Breast epithelium (tissue), 3 donors: ENCODE measurements around the gene KCNH3.

ENCODE experiments used
- POLR2A ChIP-seq: fragments of 450-650 bp; IDR thresholded peaks from one replicate; pipeline ENCODE4 v1.6.1; 2016; ENCODE audit warnings: antibody characterized with exemption, mild to moderate bottlenecking, moderate library complexity
- TF ChIP-seq, protein P1 (sequence below), 3 donors: fragments of 450-650 bp; IDR thresholded peaks; one replicate each; pipeline ENCODE4 v1.5.1; 2016 to 2017; ENCODE audit warnings: antibody characterized with exemption in 3 of 3, mild to moderate bottlenecking in 3 of 3, moderate library complexity in 3 of 3

DNA sequence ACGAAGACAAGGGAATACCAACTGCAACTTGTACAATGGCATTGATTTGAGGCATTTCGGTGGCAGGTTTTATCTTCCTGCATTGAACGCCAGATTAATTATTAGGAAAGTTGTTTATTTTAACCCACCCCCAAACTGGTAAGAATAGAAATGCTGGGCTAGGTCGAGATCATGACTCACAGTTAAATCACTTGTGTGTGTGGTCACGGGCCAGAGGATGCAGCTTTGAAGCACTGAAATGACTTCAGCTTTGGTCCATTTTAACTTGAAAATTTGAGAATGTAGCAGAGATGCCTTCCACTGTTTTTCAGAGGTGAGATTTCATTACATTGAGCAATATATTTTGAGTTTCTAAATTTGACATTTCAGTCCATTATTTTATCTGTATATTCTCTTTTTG lies 23.6 kb upstream of the KCNH3 start:
- TF ChIP-seq, protein P1, sequence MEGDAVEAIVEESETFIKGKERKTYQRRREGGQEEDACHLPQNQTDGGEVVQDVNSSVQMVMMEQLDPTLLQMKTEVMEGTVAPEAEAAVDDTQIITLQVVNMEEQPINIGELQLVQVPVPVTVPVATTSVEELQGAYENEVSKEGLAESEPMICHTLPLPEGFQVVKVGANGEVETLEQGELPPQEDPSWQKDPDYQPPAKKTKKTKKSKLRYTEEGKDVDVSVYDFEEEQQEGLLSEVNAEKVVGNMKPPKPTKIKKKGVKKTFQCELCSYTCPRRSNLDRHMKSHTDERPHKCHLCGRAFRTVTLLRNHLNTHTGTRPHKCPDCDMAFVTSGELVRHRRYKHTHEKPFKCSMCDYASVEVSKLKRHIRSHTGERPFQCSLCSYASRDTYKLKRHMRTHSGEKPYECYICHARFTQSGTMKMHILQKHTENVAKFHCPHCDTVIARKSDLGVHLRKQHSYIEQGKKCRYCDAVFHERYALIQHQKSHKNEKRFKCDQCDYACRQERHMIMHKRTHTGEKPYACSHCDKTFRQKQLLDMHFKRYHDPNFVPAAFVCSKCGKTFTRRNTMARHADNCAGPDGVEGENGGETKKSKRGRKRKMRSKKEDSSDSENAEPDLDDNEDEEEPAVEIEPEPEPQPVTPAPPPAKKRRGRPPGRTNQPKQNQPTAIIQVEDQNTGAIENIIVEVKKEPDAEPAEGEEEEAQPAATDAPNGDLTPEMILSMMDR (IDR thresholded peaks at IDR 0.05), result no peak
- no peak for TF ChIP-seq POLR2A
